GM10266 (cell line): Measurements from ENCODE around the gene RAP1GAP2.
"Not testable (repeated sequence)": the region's sequence is repeated elsewhere in the genome, so short reads cannot be mapped to it uniquely, and the experiment has no call there.

ENCODE experiments used
- DNase-seq: peaks from one replicate; pipeline ENCODE4 v3.0.0; 2012; ENCODE audit errors: extremely low spot score
- TF ChIP-seq, protein P1 (sequence below): IDR thresholded peaks from 2 replicates; pipeline ENCODE4 v1.5.1; 2012; ENCODE audit warnings: mild to moderate bottlenecking, low read depth; ENCODE audit not compliant: control insufficient read depth, insufficient read depth; ENCODE audit errors: missing control alignments

Gene RAP1GAP2

DNA sequence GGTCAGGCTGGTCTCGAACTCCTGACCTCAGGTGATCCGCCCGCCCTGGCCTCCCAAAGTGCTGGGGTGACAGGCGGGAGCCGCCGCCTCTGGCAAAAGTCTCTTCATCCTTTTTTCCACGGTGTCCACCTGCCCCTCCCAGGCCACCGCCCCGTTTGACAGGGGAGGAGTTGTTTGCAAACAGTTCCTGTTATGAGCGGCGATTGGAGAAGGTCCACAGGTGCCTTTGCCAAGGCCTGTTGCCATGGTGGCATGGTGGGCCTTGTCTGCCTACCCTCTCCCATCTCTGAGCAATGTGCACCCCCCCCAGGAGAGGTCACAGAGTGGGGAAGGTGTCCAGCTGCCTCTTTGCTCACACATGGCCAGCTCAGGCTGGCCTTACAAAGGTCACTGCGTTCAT, 16.0 kb upstream of the RAP1GAP2 start:
- no peak for DNase-seq
- TF ChIP-seq, protein P1, sequence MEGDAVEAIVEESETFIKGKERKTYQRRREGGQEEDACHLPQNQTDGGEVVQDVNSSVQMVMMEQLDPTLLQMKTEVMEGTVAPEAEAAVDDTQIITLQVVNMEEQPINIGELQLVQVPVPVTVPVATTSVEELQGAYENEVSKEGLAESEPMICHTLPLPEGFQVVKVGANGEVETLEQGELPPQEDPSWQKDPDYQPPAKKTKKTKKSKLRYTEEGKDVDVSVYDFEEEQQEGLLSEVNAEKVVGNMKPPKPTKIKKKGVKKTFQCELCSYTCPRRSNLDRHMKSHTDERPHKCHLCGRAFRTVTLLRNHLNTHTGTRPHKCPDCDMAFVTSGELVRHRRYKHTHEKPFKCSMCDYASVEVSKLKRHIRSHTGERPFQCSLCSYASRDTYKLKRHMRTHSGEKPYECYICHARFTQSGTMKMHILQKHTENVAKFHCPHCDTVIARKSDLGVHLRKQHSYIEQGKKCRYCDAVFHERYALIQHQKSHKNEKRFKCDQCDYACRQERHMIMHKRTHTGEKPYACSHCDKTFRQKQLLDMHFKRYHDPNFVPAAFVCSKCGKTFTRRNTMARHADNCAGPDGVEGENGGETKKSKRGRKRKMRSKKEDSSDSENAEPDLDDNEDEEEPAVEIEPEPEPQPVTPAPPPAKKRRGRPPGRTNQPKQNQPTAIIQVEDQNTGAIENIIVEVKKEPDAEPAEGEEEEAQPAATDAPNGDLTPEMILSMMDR, result no peak

DNA sequence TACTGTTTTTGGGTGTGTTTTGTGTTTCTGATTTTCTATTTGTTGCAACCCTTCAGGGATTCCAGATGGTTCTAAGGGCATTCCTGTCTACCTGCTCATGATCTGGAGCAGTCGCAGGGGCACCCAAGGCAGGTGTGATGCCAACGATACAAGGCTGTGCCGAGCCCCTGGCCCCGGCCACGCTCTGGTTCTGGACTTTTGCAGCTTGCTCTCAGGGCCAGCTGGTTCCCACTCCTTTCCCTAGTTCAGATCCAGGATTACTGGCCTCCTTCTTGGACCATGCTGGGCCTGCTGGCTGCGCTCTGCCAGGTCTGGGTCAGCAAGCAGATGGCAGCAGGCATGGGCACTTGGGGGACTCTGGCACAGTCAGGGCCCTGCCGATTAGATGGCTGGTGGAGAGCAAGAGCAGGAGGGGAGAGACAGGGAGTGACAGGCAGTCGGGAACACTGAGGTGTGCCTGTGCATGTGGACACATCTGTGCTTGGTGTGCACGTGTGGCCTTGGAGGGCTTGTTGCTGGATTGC, 15.2 kb upstream of the RAP1GAP2 start:
- no peak for DNase-seq
- TF ChIP-seq, protein P1, result no peak

DNA sequence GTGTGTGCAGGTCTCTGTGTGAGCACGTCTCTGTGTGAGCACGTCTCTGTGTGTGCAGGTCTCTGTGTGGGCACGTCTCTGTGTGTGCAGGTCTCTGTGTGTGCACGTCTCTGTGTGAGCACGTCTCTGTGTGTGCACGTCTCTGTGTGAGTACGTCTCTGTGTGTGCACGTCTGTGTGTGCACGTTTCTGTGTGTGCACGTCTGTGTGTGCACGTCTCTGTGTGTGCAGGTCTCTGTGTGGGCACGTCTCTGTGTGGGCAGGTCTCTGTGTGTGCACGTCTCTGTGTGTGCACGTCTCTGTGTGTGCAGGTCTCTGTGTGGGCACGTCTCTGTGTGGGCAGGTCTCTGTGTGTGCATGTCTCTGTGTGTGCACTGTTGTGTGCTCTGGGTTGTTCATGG, 14.6 kb upstream of the RAP1GAP2 start:
- DNase-seq, result not testable (repeated sequence)

DNA sequence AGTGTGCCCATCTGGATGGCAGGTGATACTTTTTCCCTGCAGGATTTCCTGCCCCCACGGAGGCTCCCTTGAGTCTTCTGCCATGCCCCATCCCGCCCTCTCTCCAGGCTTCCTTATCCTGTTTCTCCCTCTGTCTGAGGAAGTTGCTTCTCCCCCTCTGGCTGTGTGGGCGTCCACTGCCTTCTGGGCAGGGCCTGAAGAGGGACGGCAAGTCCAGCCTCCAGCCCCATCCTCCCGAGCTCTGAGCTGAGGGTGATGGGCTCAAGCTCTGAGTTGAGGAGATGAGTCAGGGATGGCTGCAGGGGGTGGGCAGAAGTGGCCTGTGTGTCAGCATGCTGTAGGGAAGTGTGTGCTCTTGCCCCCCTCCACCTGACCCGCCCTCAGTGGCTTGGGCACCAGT, 14.2 kb upstream of the RAP1GAP2 start:
- DNase-seq, result no peak
- TF ChIP-seq, protein P1, result no peak

DNA sequence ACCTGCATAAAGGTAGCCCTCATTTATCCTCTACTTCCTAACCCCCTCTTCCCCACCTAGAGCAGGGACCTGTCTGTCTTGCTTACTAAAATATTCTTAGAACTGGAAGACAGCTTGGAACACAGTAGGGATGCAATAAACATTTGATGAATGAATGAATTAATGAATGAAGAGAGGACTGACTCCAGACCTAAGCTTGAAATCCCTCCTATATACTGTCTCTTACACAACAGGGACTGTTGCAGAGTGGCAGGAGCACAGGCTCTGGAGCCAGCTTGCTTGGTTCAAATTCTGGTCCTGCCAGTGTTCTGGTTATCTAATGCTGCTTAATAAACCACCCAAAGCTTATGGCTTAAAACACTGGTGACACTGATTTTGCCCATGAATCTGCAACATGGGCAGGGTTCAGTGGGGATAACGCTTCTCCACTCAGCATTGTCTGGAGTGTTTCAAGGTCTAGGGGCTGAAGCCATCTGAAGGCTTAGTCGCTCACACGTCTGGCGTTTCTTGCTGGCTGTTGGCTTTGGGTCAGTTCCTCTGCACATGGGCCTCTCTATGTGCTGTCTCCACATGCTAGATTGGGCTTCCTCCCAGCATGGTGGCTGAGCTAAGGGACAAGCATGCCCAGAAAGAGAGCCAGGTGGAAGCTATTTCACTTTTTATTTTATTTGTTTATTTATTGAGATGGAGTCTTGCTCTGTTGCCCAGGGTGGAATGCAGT, 12.8 kb upstream of the RAP1GAP2 start:
- TF ChIP-seq, protein P1, result no peak

DNA sequence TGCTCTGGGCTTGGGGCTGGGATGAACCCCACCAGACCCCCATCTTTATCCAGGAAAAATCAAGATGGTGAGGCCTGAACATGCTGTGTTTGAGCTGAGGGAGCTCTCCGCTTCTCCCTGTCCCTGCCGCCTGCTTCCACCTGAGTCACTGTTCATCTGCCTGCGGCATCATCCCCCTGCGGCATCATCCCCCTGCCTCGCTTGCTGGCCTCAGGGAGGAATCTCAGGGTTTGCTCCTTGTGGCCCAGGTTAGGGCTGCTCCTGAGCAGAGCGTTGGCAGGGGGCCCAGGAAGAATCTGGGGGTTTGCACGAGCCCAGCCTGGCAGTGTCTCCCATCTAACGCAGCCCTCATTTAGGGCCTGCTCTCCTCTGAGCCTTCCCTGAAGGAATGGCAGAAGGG, 11.4 kb upstream of the RAP1GAP2 start:
- DNase-seq, result no peak
- TF ChIP-seq, protein P1, result no peak

More for the DNA sequence above, 12.8 kb upstream of the RAP1GAP2 start:
- DNase-seq, result no peak

DNA sequence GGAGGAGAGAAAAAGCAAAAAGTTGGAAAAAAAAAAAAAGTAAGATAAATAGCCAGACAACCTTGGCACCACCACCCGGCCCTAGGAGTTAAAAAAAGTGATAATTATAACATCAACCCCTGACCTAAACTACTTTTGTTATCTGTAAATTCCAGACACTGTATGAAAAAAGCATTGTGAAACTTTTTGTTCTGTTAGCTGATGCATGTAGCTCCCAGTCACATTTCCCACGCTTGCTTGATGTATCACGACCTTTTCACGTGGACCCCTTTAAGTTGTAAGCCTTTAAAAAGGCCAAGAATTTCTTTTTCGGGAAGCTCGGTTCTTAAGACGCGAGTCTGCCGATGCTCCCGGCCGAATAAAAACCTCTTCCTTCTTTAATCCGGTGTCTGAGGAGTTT, 10.9 kb upstream of the RAP1GAP2 start:
- DNase-seq, result not testable (repeated sequence)

DNA sequence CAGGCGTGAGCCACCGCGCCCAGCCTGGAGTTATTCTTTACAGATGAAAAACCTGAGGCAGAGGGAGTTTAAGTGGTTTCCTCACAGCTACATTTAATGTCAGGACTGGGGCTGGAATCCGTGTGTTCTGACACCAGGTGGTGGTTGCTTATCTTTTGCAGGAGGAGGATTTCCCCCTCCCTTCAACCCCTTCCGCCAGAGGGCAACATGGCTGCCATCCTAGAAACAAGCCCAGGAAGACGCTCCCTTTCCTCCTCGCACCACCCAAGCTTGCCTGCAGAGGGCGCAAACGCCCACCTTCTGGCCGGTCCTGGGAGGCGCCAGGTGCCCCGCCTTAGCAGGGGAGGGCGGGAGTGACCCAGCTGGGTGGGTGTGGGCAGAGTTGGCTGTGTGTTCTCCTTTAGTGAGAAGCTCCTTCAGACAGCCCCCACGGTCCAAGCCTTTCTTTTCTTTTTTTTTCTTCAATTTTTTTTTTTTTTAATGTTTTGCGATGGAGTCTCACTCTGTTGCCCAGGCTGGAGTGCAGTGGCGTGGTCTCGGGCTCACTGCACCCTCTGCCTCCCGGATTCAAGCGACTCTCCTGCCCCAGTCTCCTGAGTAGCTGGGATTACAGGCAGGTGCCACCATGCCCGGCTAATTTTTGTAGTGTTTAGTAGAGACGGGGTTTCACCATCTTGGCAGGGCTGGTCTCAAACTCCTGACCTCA, 9.9 kb upstream of the RAP1GAP2 start:
- TF ChIP-seq, protein P1, result peak; percentile 82
- peak; percentile 91 for DNase-seq
